Measurements from ENCODE around the gene NCBP2L.

DNA sequence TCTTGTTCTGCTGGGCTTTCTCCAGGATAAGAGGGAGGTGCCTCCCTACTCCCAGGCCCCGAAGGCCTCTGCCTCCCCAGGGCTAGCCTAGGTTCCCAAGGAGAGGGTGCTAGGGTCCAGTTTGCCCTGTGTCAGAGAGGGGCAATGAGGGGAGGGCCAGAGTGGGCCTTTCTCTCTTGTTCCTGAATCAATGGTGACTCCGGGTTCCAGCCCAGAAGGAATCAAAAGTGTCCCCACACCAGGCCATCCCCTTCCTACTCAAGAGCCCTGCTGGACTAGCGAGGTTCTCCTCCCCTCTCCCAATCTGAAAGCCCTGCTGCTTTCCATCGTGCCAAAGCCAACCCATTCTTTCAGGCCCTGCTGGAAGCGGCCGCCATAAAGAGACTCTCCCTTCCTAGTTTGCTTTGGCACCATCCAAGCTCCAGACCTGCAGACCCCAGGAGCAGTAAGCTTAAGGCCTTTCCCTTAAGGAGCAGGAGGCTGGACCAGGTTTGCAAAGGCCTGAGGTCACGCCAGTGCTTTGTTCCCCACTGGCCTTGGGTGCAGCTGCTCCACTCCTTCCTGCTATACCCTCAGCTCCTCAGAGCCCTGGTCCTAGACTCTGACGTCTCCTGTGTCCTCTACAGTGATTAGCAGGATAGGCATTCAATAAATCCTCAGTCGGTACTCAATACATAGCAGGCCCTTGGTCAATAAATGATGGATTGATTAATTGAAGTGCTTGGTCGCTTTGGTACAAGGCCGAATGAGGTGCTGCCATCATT, 12.5 kb upstream of the NCBP2L start:
- TF ChIP-seq, protein P1, sequence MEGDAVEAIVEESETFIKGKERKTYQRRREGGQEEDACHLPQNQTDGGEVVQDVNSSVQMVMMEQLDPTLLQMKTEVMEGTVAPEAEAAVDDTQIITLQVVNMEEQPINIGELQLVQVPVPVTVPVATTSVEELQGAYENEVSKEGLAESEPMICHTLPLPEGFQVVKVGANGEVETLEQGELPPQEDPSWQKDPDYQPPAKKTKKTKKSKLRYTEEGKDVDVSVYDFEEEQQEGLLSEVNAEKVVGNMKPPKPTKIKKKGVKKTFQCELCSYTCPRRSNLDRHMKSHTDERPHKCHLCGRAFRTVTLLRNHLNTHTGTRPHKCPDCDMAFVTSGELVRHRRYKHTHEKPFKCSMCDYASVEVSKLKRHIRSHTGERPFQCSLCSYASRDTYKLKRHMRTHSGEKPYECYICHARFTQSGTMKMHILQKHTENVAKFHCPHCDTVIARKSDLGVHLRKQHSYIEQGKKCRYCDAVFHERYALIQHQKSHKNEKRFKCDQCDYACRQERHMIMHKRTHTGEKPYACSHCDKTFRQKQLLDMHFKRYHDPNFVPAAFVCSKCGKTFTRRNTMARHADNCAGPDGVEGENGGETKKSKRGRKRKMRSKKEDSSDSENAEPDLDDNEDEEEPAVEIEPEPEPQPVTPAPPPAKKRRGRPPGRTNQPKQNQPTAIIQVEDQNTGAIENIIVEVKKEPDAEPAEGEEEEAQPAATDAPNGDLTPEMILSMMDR (optimal IDR thresholded peaks at IDR 0.05 in 1 of 3, IDR thresholded peaks at IDR 0.05 in 1 of 3, conservative IDR thresholded peaks at IDR 0.05 in 1 of 3; ENCODE audit: extremely low read depth in 1 of 3, insufficient read depth in 2 of 3, low read length in 3 of 3), result no peak
- no peak for TF ChIP-seq EZH2 (IDR thresholded peaks at IDR 0.05; ENCODE audit: low read length)

Data from keratinocyte (primary cell).